ENCODE results near the gene TRIM66.
A peak's percentile ranks its signal among the peaks of the same experiment; 100 is the strongest.

Gene TRIM66

DNA sequence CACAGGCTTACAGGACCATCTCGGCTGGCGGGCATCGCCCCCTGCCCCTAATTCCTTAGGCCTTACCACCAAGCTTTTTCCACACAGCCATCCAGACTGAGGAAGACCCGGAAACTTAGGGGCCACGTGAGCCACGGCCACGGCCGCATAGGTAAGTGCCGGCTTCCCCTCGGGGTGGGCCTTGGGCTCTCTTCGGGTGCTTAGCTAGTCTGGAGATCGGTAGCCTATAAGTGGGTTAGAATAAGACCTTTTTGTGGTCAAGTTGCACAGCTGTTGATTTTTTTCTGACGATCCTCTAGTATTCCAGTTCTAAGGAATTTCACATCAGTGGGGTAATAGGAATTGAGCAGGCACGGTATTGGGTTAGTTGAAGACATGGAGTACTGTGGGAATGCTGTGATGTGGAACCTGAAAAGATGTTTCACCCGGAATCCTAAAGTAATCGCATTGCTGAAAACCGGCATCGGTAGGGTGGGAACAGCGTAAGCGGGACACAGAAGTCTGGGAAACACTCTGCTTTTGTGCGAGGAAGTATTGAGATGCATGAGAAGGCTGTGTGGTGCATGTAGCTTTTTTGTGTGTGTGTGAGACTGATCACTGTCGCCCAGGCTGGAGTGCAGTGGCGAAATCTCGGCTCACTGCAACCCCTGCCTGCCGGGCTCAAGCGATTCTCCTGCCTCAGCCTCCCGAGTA is 796 bp upstream of the TRIM66 start:
- H3K9me3 ChIP-seq (ENCODE audit: severe bottlenecking) = no peaks in the 10 kb centered on the region
- peaks cover 53% of the 10 kb centered on the region for H3K36me3 ChIP-seq
- TF ChIP-seq CTCF (IDR thresholded peaks at IDR 0.05; ENCODE audit: low read depth, low read length) = no peak
- H3K27ac ChIP-seq = peak overlapping the region; percentile 97
- no peak for DNase-seq
- peak overlapping the region; percentile 86 for H3K4me3 ChIP-seq (ENCODE audit: low read depth, low read length)
- H3K27me3 ChIP-seq (ENCODE audit: insufficient read depth, low read depth, severe bottlenecking) = no peaks in the 10 kb centered on the region

DNA sequence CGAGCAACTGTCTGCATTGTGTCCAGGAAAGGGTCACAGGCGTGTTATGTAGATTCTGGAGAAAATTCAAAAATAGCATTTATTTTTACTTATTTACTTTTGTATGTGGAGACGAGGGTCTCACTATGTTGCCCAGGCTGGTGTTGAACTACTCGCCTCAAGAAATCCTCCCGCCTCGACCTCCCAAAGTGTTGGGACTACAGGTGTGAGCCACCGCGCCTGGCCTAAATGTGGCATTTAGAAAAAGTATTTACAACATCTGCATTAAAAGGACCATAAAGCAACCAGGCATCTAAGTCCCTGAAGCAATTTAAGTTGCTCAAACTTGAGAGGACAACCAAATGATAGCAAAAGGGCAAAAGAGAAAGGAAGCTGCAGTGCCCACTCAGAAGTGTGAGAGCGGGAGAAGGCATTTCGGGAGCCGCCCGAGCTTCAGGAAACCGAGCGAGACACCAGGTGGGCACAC is 595 bp downstream of the TRIM66 start:
- Histone ChIP-seq H3K36me3 (peaks cover 41% of the 10 kb centered on the region), H3K4me3 (ENCODE audit: low read depth, low read length) (peak overlapping the region; percentile 86), H3K27ac (peak overlapping the region; percentile 97), H3K9me3 (ENCODE audit: severe bottlenecking) (no peaks in the 10 kb centered on the region), H3K27me3 (ENCODE audit: insufficient read depth, low read depth, severe bottlenecking) (no peaks in the 10 kb centered on the region)
- no peak for DNase-seq
- TF ChIP-seq CTCF (IDR thresholded peaks at IDR 0.05; ENCODE audit: low read depth, low read length) = no peak

GRCh38 chr11:8679006-8679405 is 3.5 kb downstream of the TRIM66 start:
- Histone ChIP-seq H3K27ac (no peak overlapping the region), H3K36me3 (peaks cover 12% of the 10 kb centered on the region), H3K27me3 (ENCODE audit: insufficient read depth, low read depth, severe bottlenecking) (no peaks in the 10 kb centered on the region), H3K4me3 (ENCODE audit: low read depth, low read length) (no peak overlapping the region), H3K9me3 (ENCODE audit: severe bottlenecking) (no peaks in the 10 kb centered on the region)
- no peak for TF ChIP-seq CTCF (IDR thresholded peaks at IDR 0.05; ENCODE audit: low read depth, low read length)
- no peak for DNase-seq

- DNase-seq = no peak
- H3K4me3 ChIP-seq (ENCODE audit: low read depth, low read length) = no peak overlapping the region
- H3K36me3 ChIP-seq = no peaks in the 10 kb centered on the region
- H3K27ac ChIP-seq = no peak overlapping the region
- no peaks in the 10 kb centered on the region for H3K27me3 ChIP-seq (ENCODE audit: insufficient read depth, low read depth, severe bottlenecking)
- no peaks in the 10 kb centered on the region for H3K9me3 ChIP-seq (ENCODE audit: severe bottlenecking)
- TF ChIP-seq CTCF (IDR thresholded peaks at IDR 0.05; ENCODE audit: low read depth, low read length) = no peak
Measured at GRCh38 chr11:8676458-8676857, 6.0 kb downstream of the TRIM66 start.

- Histone ChIP-seq H3K27ac (no peak overlapping the region), H3K36me3 (no peaks in the 10 kb centered on the region), H3K9me3 (ENCODE audit: severe bottlenecking) (no peaks in the 10 kb centered on the region), H3K4me3 (ENCODE audit: low read depth, low read length) (no peak overlapping the region), H3K27me3 (ENCODE audit: insufficient read depth, low read depth, severe bottlenecking) (no peaks in the 10 kb centered on the region)
- DNase-seq = no peak
- no peak for TF ChIP-seq CTCF (IDR thresholded peaks at IDR 0.05; ENCODE audit: low read depth, low read length)
Measured at GRCh38 chr11:8674859-8675258, 7.6 kb downstream of the TRIM66 start.

DNA sequence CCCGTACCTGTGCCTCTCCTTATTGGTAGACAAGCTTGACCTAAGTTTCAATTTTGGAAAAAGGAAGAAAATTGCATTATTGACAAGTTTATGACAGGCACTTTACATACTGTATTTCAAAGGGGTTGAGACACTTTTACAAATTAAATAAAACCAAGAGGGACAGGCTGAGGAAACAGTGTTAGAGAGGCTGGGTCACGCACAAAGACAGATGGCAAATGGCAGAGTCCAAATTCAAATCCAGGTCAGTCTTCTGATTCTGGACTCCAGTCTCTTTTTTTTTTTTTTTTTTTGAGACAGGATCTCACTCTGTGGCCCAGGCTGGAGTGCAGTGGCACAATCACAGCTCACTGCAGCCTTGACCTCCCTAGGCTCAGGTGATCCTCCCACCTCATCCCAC is 10.1 kb downstream of the TRIM66 start:
- no peak for DNase-seq
- no peak overlapping the region for H3K4me3 ChIP-seq (ENCODE audit: low read depth, low read length)
- H3K36me3 ChIP-seq = no peaks in the 10 kb centered on the region
- H3K27me3 ChIP-seq (ENCODE audit: insufficient read depth, low read depth, severe bottlenecking) = no peaks in the 10 kb centered on the region
- no peak overlapping the region for H3K27ac ChIP-seq
- no peak for TF ChIP-seq CTCF (IDR thresholded peaks at IDR 0.05; ENCODE audit: low read depth, low read length)
- no peaks in the 10 kb centered on the region for H3K9me3 ChIP-seq (ENCODE audit: severe bottlenecking)
